Measurements from ENCODE around the gene GDPGP1. TPM values are rescaled to one million over a fixed set of nuclear protein-coding genes. Genes with fewer than 3 reads are reported as not detected.

The GDPGP1 gene
- total and polyA plus RNA-seq, 2 experiments from 2014 or later = 0.61 to 3.8 TPM

DNA sequence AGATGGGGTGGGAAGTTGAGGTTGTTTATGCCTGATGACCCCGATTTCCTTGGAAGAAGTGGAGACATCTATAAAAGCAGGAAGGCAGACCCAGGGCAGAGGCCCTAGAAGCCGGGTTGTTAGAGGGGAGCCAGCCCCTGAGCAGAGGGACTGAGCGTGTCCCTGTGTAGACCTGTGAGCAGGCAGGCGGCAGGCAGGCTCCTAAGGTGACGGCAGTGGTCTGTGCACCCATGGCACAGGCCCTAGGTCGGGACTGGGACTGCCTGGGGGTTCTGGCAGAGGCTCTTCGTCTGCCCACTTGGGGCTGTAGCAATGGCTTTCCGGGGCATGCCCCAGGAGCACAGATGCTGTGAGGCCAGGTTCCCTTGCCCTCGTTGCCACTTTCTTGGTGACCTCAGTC lies 23.0 kb upstream of the GDPGP1 start (continued):
- TF ChIP-seq, protein P1, sequence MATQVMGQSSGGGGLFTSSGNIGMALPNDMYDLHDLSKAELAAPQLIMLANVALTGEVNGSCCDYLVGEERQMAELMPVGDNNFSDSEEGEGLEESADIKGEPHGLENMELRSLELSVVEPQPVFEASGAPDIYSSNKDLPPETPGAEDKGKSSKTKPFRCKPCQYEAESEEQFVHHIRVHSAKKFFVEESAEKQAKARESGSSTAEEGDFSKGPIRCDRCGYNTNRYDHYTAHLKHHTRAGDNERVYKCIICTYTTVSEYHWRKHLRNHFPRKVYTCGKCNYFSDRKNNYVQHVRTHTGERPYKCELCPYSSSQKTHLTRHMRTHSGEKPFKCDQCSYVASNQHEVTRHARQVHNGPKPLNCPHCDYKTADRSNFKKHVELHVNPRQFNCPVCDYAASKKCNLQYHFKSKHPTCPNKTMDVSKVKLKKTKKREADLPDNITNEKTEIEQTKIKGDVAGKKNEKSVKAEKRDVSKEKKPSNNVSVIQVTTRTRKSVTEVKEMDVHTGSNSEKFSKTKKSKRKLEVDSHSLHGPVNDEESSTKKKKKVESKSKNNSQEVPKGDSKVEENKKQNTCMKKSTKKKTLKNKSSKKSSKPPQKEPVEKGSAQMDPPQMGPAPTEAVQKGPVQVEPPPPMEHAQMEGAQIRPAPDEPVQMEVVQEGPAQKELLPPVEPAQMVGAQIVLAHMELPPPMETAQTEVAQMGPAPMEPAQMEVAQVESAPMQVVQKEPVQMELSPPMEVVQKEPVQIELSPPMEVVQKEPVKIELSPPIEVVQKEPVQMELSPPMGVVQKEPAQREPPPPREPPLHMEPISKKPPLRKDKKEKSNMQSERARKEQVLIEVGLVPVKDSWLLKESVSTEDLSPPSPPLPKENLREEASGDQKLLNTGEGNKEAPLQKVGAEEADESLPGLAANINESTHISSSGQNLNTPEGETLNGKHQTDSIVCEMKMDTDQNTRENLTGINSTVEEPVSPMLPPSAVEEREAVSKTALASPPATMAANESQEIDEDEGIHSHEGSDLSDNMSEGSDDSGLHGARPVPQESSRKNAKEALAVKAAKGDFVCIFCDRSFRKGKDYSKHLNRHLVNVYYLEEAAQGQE (IDR thresholded peaks at IDR 0.05; ENCODE audit: unreplicated experiment) = no peak
- TF ChIP-seq CREB1 (CRISPR knock-in tag; IDR thresholded peaks at IDR 0.05; ENCODE audit: low read depth) (no peak), STAT1 (IDR thresholded peaks at IDR 0.05; ENCODE audit: unreplicated experiment) (no peak), EZH2 (IDR thresholded peaks at IDR 0.05; ENCODE audit: low read depth, unreplicated experiment) (no peak), POLR2AphosphoS5 (IDR thresholded peaks at IDR 0.05; ENCODE audit: low read depth) (no peak)

DNA sequence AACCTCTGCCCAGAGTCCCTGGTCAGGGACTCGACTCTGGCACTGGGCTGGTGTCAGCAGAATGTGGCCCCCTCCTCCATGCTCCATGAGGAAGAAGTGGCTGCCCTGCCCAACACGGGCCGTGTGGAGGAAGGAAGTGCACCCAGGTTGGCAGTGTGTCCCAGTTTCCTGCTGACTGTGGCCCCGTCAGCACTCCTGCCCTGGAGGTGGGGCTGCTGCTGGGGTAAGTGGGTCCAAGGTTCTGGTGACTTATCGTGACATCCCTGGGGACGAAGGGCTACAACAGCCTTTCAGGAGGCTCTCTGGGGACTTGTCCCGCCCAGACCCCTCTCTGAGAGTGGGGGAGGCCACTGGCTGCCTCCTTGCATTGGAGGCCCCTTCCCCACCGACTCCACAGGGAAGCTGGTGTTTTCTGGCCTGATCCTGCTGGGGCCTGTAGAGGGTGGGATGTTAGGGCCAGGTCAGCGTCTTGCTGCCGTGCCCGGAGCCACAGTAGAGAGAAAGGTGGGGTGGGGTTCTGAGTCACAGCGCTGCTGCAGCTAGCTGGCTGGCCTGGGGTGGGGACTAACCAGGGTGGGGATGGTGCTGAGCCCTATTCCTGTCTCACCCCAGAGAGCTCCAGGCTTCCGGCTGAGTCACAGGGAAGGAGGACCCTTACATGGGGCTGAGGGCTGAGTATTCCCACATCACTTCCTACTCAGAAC lies 22.4 kb upstream of the GDPGP1 start:
- H3K27ac ChIP-seq (ENCODE audit: low read depth) = no peak overlapping the region
- no peaks in the 10 kb centered on the region for H3K9me2 ChIP-seq (ENCODE audit: insufficient read depth)
- H3K9me3 Mint-ChIP-seq = no peaks in the 10 kb centered on the region
- peaks cover 13% of the 10 kb centered on the region for H3K27me3 Mint-ChIP-seq (ENCODE audit: insufficient read depth, low read depth, poor library complexity)
- DNase-seq (ENCODE audit: low spot score) (no peak), ATAC-seq (peak; percentile 33)
- no peaks in the 10 kb centered on the region for H3K4me1 ChIP-seq (ENCODE audit: insufficient read depth)
- peaks cover 36% of the 10 kb centered on the region for H3K79me2 ChIP-seq (replicated peaks; ENCODE audit: insufficient read depth)
- H3K4me1 Mint-ChIP-seq = peaks cover 16% of the 10 kb centered on the region
- H3K27ac Mint-ChIP-seq = no peak overlapping the region
- H3K36me3 ChIP-seq (ENCODE audit: insufficient read depth) = no peaks in the 10 kb centered on the region
- H3K36me3 Mint-ChIP-seq (ENCODE audit: low read depth) = peaks cover 7% of the 10 kb centered on the region; the same call in 2 of the 3 replicates
- no peak overlapping the region for H3K4me3 Mint-ChIP-seq
- H3K4me3 ChIP-seq = no peak overlapping the region
- no peak overlapping the region for H3K4me2 ChIP-seq
- H4K20me1 ChIP-seq (replicated peaks; ENCODE audit: insufficient read depth) = peaks cover 9% of the 10 kb centered on the region
- H3F3A ChIP-seq (replicated peaks; ENCODE audit: low read depth) = no peaks in the 10 kb centered on the region
- H2AFZ ChIP-seq = no peak overlapping the region
- H3K27me3 ChIP-seq (ENCODE audit: insufficient read depth) = no peaks in the 10 kb centered on the region
- TF ChIP-seq, protein P2, sequence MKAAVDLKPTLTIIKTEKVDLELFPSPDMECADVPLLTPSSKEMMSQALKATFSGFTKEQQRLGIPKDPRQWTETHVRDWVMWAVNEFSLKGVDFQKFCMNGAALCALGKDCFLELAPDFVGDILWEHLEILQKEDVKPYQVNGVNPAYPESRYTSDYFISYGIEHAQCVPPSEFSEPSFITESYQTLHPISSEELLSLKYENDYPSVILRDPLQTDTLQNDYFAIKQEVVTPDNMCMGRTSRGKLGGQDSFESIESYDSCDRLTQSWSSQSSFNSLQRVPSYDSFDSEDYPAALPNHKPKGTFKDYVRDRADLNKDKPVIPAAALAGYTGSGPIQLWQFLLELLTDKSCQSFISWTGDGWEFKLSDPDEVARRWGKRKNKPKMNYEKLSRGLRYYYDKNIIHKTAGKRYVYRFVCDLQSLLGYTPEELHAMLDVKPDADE (IDR thresholded peaks at IDR 0.05) = no peak
- TF ChIP-seq NANOG (IDR thresholded peaks at IDR 0.05; ENCODE audit: borderline replicate concordance) = no peak
- TF ChIP-seq ZNF331 (CRISPR knock-in tag; IDR thresholded peaks at IDR 0.05; ENCODE audit: low read depth) = no peak
- TF ChIP-seq CREB1 (CRISPR knock-in tag; IDR thresholded peaks at IDR 0.05; ENCODE audit: low read depth) = no peak
- TF ChIP-seq, protein P1 (IDR thresholded peaks at IDR 0.05; ENCODE audit: unreplicated experiment) = no peak
- TF ChIP-seq EZH2phosphoT487 (IDR thresholded peaks at IDR 0.05; ENCODE audit: unreplicated experiment) = no peak
- TF ChIP-seq, protein P3, sequence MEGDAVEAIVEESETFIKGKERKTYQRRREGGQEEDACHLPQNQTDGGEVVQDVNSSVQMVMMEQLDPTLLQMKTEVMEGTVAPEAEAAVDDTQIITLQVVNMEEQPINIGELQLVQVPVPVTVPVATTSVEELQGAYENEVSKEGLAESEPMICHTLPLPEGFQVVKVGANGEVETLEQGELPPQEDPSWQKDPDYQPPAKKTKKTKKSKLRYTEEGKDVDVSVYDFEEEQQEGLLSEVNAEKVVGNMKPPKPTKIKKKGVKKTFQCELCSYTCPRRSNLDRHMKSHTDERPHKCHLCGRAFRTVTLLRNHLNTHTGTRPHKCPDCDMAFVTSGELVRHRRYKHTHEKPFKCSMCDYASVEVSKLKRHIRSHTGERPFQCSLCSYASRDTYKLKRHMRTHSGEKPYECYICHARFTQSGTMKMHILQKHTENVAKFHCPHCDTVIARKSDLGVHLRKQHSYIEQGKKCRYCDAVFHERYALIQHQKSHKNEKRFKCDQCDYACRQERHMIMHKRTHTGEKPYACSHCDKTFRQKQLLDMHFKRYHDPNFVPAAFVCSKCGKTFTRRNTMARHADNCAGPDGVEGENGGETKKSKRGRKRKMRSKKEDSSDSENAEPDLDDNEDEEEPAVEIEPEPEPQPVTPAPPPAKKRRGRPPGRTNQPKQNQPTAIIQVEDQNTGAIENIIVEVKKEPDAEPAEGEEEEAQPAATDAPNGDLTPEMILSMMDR (conservative IDR thresholded peaks at IDR 0.05; ENCODE audit: low read depth in 2 of 2) = no peak
- TF ChIP-seq JUNB (IDR thresholded peaks at IDR 0.05; ENCODE audit: unreplicated experiment) = no peak
